ENCODE results near the gene TMEM178B.

- TF ChIP-seq, protein P1, sequence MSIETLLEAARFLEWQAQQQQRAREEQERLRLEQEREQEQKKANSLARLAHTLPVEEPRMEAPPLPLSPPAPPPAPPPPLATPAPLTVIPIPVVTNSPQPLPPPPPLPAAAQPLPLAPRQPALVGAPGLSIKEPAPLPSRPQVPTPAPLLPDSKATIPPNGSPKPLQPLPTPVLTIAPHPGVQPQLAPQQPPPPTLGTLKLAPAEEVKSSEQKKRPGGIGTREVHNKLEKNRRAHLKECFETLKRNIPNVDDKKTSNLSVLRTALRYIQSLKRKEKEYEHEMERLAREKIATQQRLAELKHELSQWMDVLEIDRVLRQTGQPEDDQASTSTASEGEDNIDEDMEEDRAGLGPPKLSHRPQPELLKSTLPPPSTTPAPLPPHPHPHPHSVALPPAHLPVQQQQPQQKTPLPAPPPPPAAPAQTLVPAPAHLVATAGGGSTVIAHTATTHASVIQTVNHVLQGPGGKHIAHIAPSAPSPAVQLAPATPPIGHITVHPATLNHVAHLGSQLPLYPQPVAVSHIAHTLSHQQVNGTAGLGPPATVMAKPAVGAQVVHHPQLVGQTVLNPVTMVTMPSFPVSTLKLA (IDR thresholded peaks at IDR 0.05): no peak
- no peak for TF ChIP-seq EP300 (IDR thresholded peaks at IDR 0.05; ENCODE audit: low read depth in 2 of 2, low read length in 2 of 2)
- TF ChIP-seq EP300 (CRISPR knock-in tag; IDR thresholded peaks at IDR 0.05; ENCODE audit: borderline replicate concordance): no peak
- no peak for TF ChIP-seq EED (CRISPR knock-in tag; IDR thresholded peaks at IDR 0.05)
- TF ChIP-seq, protein P2, sequence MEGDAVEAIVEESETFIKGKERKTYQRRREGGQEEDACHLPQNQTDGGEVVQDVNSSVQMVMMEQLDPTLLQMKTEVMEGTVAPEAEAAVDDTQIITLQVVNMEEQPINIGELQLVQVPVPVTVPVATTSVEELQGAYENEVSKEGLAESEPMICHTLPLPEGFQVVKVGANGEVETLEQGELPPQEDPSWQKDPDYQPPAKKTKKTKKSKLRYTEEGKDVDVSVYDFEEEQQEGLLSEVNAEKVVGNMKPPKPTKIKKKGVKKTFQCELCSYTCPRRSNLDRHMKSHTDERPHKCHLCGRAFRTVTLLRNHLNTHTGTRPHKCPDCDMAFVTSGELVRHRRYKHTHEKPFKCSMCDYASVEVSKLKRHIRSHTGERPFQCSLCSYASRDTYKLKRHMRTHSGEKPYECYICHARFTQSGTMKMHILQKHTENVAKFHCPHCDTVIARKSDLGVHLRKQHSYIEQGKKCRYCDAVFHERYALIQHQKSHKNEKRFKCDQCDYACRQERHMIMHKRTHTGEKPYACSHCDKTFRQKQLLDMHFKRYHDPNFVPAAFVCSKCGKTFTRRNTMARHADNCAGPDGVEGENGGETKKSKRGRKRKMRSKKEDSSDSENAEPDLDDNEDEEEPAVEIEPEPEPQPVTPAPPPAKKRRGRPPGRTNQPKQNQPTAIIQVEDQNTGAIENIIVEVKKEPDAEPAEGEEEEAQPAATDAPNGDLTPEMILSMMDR (CRISPR knock-in tag; IDR thresholded peaks at IDR 0.05): no peak
- TF ChIP-seq ZNF260 (CRISPR knock-in tag; IDR thresholded peaks at IDR 0.05; ENCODE audit: borderline replicate concordance, low read depth): no peak
- TF ChIP-seq FOXA1 (IDR thresholded peaks at IDR 0.05): no peak
- no peak for TF ChIP-seq FOXA1 (CRISPR knock-in tag; IDR thresholded peaks at IDR 0.05)
- no peak for TF ChIP-seq ZNF256 (CRISPR knock-in tag; conservative IDR thresholded peaks at IDR 0.05)
- TF ChIP-seq CHD2 (IDR thresholded peaks at IDR 0.05; ENCODE audit: low read depth, low read length): no peak
- TF ChIP-seq MXD1 (CRISPR knock-in tag; IDR thresholded peaks at IDR 0.05): no peak
These were observed 357.8 kb downstream of the TMEM178B start for GRCh38 chr7:141431711-141432110.

Data from HepG2 (cell line).